ENCODE measurements around the gene C1RL.
"Not testable (repeated sequence)": the region's sequence is repeated elsewhere in the genome, so short reads cannot be mapped to it uniquely, and the experiment has no call there.

Gene C1RL

GRCh38 chr12:7060353-7060954 lies 48.6 kb downstream of the C1RL start, which contains the start of gene C1S:
Gene C1S, plus strand, starts transcription at chr12:7060718. Its CDS starts 1,195 bp downstream, at chr12:7061913.
- no peak for DNase-seq

DNA sequence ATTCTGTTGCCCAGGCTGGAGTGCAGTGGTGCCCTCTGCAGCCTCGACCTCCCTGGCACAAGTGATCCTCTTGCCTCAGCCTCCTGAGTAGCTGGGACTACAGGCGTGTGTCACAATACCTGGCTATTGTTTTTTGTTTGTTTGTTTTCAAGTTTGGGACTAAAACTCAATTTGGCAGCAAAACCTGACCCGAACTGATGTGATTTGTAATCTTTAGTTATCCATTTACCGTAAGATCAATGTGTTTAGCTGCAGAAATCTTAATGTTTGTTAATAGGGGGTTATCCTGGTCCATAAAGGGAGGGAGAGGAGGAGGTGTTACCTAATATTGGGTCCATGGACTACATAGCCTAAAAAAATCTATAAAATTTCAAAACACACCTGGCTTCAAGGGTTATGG lies 49.2 kb downstream of the C1RL start:
- DNase-seq, result no peak

GRCh38 chr12:7058850-7059395 lies 50.1 kb downstream of the C1RL start:
- DNase-seq, result no peak

DNA sequence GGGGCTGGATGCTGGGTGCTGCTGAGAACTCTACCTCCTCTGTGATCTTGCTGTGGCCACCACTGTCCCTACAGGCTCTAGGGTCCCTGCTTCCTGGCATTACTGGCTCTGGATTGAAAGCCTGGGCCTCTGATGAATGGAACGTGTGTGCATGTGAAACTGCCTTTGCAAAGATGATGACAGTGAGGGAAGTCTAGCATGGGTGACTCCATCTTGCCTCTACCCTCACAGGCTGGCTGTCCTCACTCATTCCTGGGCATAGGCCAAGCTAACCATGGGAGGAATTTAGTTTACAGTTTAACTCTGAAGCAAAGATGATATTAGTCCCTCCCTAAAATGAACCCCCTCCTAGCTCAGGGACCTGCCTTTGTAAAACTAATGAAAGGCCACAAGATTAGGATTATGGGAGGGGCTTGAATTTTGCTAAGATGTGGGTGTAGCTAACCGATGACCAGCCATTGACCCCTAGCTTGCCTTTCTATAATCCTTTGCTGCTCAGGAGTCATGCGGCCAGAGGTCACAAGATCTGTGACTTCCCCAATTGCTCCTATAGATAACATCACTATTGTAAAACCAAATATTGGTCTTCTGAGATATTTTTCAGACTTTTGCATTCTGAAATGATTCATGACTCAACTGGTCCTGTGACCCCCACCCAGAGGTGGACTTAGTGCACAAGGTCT lies 50.7 kb downstream of the C1RL start:
- DNase-seq, result no peak

GRCh38 chr12:7055736-7056135 lies 53.3 kb downstream of the C1RL start:
- not testable (repeated sequence) for DNase-seq

- no peak for DNase-seq
These were observed 54.1 kb downstream of the C1RL start for GRCh38 chr12:7054925-7055324.

DNA sequence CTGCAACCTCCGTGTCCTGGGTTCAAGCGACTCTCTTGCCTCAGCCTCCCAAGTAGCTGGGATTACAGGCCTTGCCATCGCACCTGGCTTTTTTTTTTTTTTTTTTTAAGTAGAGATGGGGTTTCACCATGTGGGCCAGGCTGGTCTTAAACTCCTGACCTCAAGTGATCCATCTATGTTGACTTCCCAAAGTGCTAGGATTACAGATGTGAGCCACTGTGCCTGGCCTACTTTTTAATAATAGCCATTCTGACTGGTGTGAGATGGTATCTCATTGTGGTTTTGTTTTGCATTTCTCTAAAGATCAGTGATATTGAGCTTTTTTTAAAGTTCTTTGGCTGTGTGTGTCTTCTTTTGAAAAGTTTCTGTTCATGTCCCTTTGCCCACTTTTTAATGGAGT lies 59.0 kb downstream of the C1RL start:
- DNase-seq, result not testable (repeated sequence)

DNA sequence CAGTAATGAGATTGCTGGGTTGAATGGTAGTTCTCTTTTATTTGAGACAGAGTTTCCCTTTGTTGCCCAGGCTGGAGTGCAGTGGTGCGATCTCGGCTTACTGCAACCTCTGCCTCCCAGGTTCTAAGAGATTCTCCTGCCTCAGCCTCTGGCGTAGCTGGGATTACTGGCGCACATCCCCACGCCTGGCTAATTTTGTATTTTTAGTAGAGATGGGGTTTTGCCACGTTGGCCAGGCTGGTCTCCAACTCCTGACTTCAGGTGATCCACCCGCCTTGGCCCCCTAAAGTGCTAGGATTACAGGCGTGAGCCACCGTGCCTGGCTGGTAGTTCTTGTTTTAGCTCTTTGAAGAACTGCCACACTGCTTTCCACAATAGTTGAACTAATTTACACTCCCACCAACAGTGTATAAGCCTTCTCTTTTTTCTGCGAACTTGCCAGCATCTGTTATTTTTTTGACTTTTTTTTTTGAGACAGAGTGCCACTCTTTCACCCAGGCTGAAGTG lies 59.5 kb downstream of the C1RL start:
- not testable (repeated sequence) for DNase-seq

DNA sequence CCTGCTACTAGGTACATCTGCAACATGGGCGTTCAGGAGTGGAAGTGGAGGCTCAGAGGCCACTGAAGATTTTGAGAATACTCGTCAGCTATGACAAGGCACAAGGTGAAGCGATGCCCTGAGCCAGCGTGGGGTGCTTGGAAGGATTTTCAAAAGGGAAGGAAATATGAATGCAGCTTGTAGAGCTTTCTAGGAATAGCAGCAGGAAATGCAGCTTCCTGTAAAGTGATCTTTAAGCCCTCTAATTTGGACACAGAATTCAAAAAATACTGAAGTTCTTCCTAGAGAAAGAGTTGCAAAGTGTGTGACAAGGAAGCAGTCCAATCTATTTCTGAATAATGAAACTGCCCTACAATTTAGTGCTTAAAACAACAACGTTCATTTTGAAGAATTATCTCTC lies 61.7 kb downstream of the C1RL start:
- no peak for DNase-seq

DNA sequence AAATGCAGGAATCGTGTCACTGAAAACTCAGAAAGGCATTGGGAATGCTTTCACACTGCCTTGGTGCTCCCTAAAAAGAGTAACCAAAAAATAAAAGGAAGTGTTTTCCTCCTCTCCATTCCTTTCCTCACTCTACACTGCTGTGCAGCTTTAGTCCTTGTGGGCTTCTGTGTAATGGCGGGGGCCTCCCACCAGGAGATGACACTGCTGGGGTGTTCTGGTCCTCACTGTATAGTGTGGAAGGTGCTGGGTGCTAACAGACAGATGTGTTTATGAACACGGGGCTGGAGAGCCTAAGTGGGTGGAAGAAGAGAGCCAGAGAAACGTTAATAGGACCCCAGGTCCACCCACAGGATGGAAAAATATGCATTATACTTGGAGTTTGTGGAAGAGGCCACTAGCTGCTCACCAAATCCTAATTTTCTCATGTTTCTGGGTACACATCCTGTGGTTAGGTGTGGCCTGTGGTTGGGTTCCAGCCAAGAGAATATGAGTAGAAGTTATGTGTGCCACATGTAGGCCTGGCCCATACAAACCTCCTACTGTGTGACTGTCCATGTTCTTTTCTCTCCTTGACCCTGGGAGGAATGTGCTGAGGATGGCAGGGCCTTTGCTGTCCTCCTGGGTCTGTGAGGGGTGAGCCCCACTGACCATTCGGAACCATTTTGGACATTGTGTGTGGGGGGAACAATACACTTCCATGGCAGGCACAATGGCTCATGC lies 62.5 kb downstream of the C1RL start:
- no peak for DNase-seq

DNA sequence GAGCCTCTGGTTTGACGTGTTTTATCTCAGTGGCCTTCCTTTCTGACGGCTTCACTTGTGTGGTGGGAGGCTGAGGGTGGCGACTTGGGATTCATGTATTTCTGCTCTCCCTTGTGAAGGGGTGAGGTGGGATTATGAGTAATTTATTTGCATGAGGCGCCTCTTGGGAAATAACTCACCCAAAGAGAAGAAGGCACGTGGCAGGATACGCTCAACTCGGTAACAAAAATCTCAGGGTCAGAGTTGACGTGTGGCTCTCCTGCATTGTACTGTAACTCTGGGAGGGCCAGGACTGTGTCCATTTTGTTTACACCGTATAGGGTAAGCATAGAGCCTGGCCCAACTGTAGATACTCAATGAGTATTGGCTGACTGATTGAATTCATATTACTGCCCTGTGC lies 63.1 kb downstream of the C1RL start:
- DNase-seq, result no peak
